DOHH2 (cell line): ENCODE results near the gene ADAM19.

Experiments
- H3F3A ChIP-seq: fragments of 200-600 bp; sonication (generic), shearing (Covaris generic); 2 replicates; pipeline ENCODE4 v1.6.0; 2016; ENCODE audit warnings: antibody characterized with exemption, mild to moderate bottlenecking; ENCODE audit not compliant: control insufficient read depth, insufficient read depth
- H3K27ac ChIP-seq: fragments of 200-600 bp; sonication (generic); 2 replicates; pipeline ENCODE4 v1.5.1; 2014; ENCODE audit warnings: low read depth, mild to moderate bottlenecking, low read length, moderate library complexity
- H3K27me3 ChIP-seq: fragments of 200-600 bp; sonication (generic); 2 replicates; pipeline ENCODE4 v1.6.1; 2014; ENCODE audit warnings: mild to moderate bottlenecking, low read length, mixed read lengths; ENCODE audit not compliant: control insufficient read depth
- H3K36me3 ChIP-seq: fragments of 200-600 bp; sonication (generic); 2 replicates; pipeline ENCODE4 v1.6.1; 2014; ENCODE audit warnings: mild to moderate bottlenecking, low read length, moderate library complexity, mixed read lengths; ENCODE audit not compliant: control insufficient read depth
- H3K4me1 ChIP-seq: fragments of 200-600 bp; sonication (generic); 2 replicates; pipeline ENCODE4 v1.6.1; 2014; ENCODE audit warnings: mild to moderate bottlenecking, low read length, mixed read lengths; ENCODE audit not compliant: control insufficient read depth
- H3K4me2 ChIP-seq: fragments of 200-600 bp; sonication (generic); 2 replicates; pipeline ENCODE4 v1.6.0; 2014; ENCODE audit warnings: mild to moderate bottlenecking, low read length, moderate library complexity
- H3K4me3 ChIP-seq: fragments of 200-600 bp; sonication (generic); 2 replicates; pipeline ENCODE4 v1.5.1; 2014; ENCODE audit warnings: mild to moderate bottlenecking, low read length, mixed read lengths
- H3K79me2 ChIP-seq: fragments of 200-600 bp; sonication (generic); 2 replicates; pipeline ENCODE4 v1.6.1; 2014; ENCODE audit warnings: mild to moderate bottlenecking, low read length, mixed read lengths; ENCODE audit not compliant: control insufficient read depth
- H3K9me2 ChIP-seq: fragments of 200-600 bp; sonication (generic); replicated peaks from 2 replicates; pipeline ENCODE4 v1.6.1; 2014; ENCODE audit warnings: mild to moderate bottlenecking, low read length, mixed read lengths; ENCODE audit not compliant: control insufficient read depth
- H3K9me3 ChIP-seq: fragments of 200-600 bp; sonication (generic); 2 replicates; pipeline ENCODE4 v1.6.1; 2014; ENCODE audit warnings: antibody characterized with exemption, low read length, mixed read lengths; ENCODE audit not compliant: control insufficient read depth, insufficient read depth
- H4K20me1 ChIP-seq: fragments of 200-600 bp; sonication (generic); 2 replicates; pipeline ENCODE4 v1.6.0; 2014; ENCODE audit warnings: low read depth, mild to moderate bottlenecking, antibody characterized with exemption, low read length, moderate library complexity; ENCODE audit not compliant: control insufficient read depth, insufficient read depth
- CTCF ChIP-seq: fragments of 200-600 bp; sonication (generic); IDR thresholded peaks from one replicate; pipeline ENCODE4 v1.5.1; 2014; ENCODE audit warnings: antibody characterized with exemption, mild to moderate bottlenecking, low read depth, low read length; ENCODE audit not compliant: poor library complexity, severe bottlenecking
- EZH2phosphoT487 ChIP-seq: fragments of 200-600 bp; sonication (generic); IDR thresholded peaks from 2 replicates; pipeline ENCODE4 v1.6.1; 2017; ENCODE audit warnings: borderline replicate concordance, mild to moderate bottlenecking, antibody characterized with exemption, low read length, moderate library complexity, mixed read lengths

Gene ADAM19

GRCh38 chr5:157475432-157475831 is 100.1 kb downstream of the ADAM19 start:
- H3K27me3 ChIP-seq: no peaks in the 10 kb centered on the region
- peaks cover 51% of the 10 kb centered on the region for H3K36me3 ChIP-seq
- H3K4me1 ChIP-seq: peaks cover 20% of the 10 kb centered on the region
- H3K9me2 ChIP-seq: no peaks in the 10 kb centered on the region
- peaks cover 14% of the 10 kb centered on the region; the same call in 1 of the 2 replicates for H3F3A ChIP-seq
- no peak overlapping the region for H3K27ac ChIP-seq
- H3K4me3 ChIP-seq: no peak overlapping the region
- no peaks in the 10 kb centered on the region for H3K79me2 ChIP-seq
- H3K4me2 ChIP-seq: no peak overlapping the region
- no peaks in the 10 kb centered on the region for H3K9me3 ChIP-seq
- TF ChIP-seq EZH2phosphoT487: no peak
- no peak for TF ChIP-seq CTCF
- no peaks in the 10 kb centered on the region for H4K20me1 ChIP-seq

GRCh38 chr5:157473383-157474320 is 101.9 kb downstream of the ADAM19 start:
- Histone ChIP-seq H3K4me2 (no peak overlapping the region), H3K4me1 (peaks cover 5% of the 10 kb centered on the region), H3K9me2 (no peaks in the 10 kb centered on the region), H3K4me3 (no peak overlapping the region), H3K79me2 (no peaks in the 10 kb centered on the region), H3K27ac (no peak overlapping the region), H4K20me1 (no peaks in the 10 kb centered on the region), H3K36me3 (peaks cover 33% of the 10 kb centered on the region), H3K27me3 (no peaks in the 10 kb centered on the region), H3K9me3 (no peaks in the 10 kb centered on the region), H3F3A (peaks cover 12% of the 10 kb centered on the region; the same call in 1 of the 2 replicates)
- no peak for TF ChIP-seq EZH2phosphoT487
- no peak for TF ChIP-seq CTCF

- Histone ChIP-seq H4K20me1 (no peaks in the 10 kb centered on the region), H3K9me2 (no peaks in the 10 kb centered on the region), H3K4me1 (peaks cover 4% of the 10 kb centered on the region; the same call in 1 of the 2 replicates), H3K9me3 (no peaks in the 10 kb centered on the region), H3K27me3 (no peaks in the 10 kb centered on the region), H3F3A (0 out of 2 replicates have a peak, but pooled peaks cover 4% of the 10 kb centered on the region), H3K4me2 (no peak overlapping the region), H3K27ac (no peak overlapping the region), H3K4me3 (no peak overlapping the region), H3K36me3 (peaks cover 13% of the 10 kb centered on the region), H3K79me2 (no peaks in the 10 kb centered on the region)
- TF ChIP-seq CTCF: peak; percentile 92
- TF ChIP-seq EZH2phosphoT487: no peak
Observed at GRCh38 chr5:157471709-157472108, 103.9 kb downstream of the ADAM19 start.
